Epidermal melanocyte (primary cell): Measurements from ENCODE around the gene CCNT1.
"Not testable (repeated sequence)": the region's sequence is repeated elsewhere in the genome, so short reads cannot be mapped to it uniquely, and the experiment has no call there.

Experiments
- DNase-seq: peaks from one replicate; pipeline ENCODE4 v3.0.0; 2011; ENCODE audit warnings: low spot score; ENCODE audit not compliant: insufficient read length

Gene CCNT1

DNA sequence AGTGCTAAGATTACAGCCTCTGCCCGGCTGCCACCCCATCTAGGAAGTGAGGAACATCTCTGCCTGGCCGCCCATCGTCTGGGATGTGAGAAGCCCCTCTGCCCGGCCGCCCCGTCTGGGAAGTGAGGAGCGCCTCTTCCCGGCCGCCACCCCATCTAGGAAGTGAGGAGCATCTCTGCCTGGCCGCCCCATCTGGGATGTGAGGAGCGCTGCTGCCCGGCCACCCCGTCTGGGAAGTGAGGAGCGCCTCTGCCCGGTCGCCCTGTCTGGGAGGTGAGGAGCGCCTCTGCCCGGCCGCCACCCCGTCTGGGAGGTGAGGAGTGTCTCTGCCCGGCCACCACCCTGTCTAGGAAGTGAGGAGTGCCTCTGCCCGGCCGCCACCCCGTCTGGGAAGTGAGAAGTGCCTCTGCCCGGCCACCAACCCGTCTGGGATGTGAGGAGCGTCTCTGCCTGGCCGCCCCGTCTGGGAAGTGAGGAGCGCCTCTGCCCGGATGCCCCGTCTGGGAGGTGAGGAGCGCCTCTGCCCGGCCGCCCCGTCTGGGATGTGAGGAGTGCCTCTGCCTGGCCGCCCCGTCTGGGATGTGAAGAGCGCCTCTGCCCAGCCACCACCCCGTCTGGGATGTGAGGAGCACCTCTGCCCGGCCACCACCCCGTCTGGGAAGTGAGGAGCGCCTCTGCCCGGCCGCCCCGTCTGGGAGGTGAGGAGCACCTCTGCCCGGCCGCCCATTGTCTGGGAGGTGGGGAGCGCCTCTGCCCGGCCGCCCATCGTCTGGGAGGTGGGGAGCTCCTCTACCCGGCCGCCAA, 74.6 kb downstream of the CCNT1 start:
- DNase-seq, result not testable (repeated sequence)

- DNase-seq, result no peak
Observed at GRCh38 chr12:48640854-48641253, 75.7 kb downstream of the CCNT1 start.

DNA sequence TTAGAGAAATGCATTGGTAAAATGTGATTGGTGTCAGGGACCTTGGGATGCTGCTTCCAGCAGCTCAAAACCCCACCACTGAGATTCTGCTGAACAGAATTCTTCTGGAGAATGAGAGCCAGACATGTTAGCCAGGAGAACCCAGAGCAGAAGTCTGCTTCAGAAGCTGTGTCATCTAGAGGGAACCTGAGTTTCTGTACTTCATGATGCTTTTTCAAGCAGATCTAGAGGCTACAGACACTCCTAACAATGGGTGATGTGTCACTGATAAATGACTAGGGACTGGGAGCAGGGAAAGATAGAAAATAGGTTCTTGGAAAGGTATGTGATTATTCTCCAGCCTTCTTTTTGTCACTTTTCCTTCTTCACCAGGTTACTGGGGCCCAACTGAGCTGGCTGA, 76.1 kb downstream of the CCNT1 start:
- DNase-seq, result no peak
